ENCODE results near the gene TMC1. TPM values are rescaled to one million over a fixed set of nuclear protein-coding genes. Genes with fewer than 3 reads are reported as not detected.
"Not testable (repeated sequence)": the region's sequence is repeated elsewhere in the genome, so short reads cannot be mapped to it uniquely, and the experiment has no call there.

Gene TMC1
- total RNA-seq, 3 donors from 2014 or later: under 0.01 to 0.16 TPM; not detected in 1

- Histone ChIP-seq H3K36me3 (no peaks in the 10 kb centered on the region), H3K27me3 (no peaks in the 10 kb centered on the region), H3K27ac (no peak overlapping the region), H3K9me3 (peaks cover 3 to 7% of the 10 kb centered on the region in 2 donors), H3K4me3 (no peak overlapping the region), H3K4me1 (peaks cover 0 to 7% of the 10 kb centered on the region in 2 donors)
- intact Hi-C loops (cut with DNase I; ENCODE audit: low total_unique reads): no loop called here
- TF ChIP-seq POLR2A (IDR thresholded peaks at IDR 0.05) (no peak), POLR2AphosphoS5 (IDR thresholded peaks at IDR 0.05) (no peak), CTCF (IDR thresholded peaks at IDR 0.05) (no peak)
- DNase-seq (ENCODE audit: low spot score in 2 of 2): no peak
Observed at GRCh38 chr9:72537671-72538070, 16.3 kb downstream of the TMC1 start.

GRCh38 chr9:72538921-72539702, 17.7 kb downstream of the TMC1 start:
- Histone ChIP-seq H3K4me3 (no peak overlapping the region), H3K36me3 (no peaks in the 10 kb centered on the region), H3K9me3 (peaks cover 3 to 7% of the 10 kb centered on the region in 2 donors), H3K4me1 (peaks cover 0 to 7% of the 10 kb centered on the region in 2 donors), H3K27me3 (no peaks in the 10 kb centered on the region), H3K27ac (peak overlapping the region in 1 of 2 donors; percentile 73)
- TF ChIP-seq CTCF (IDR thresholded peaks at IDR 0.05) (no peak), POLR2AphosphoS5 (IDR thresholded peaks at IDR 0.05) (no peak), POLR2A (IDR thresholded peaks at IDR 0.05) (no peak)
- no peak for DNase-seq (ENCODE audit: low spot score in 2 of 2)
- intact Hi-C loops (cut with DNase I; ENCODE audit: low total_unique reads): no loop called here

GRCh38 chr9:72539824-72540347, 18.5 kb downstream of the TMC1 start:
- H3K27ac ChIP-seq: peak overlapping the region; percentile 71 to 73
- H3K4me1 ChIP-seq: peaks cover 0 to 7% of the 10 kb centered on the region in 2 donors
- no peak overlapping the region for H3K4me3 ChIP-seq
- no peaks in the 10 kb centered on the region for H3K36me3 ChIP-seq
- TF ChIP-seq CTCF (IDR thresholded peaks at IDR 0.05): no peak
- no peak for TF ChIP-seq POLR2A (IDR thresholded peaks at IDR 0.05)
- TF ChIP-seq POLR2AphosphoS5 (IDR thresholded peaks at IDR 0.05): no peak
- H3K9me3 ChIP-seq: peaks cover 3 to 7% of the 10 kb centered on the region in 2 donors
- intact Hi-C loops (cut with DNase I; ENCODE audit: low total_unique reads): no loop called here
- peak in 1 of 2 donors; percentile 44 for DNase-seq (ENCODE audit: low spot score in 2 of 2)
- H3K27me3 ChIP-seq: no peaks in the 10 kb centered on the region

GRCh38 chr9:72540348-72540873, 19.0 kb downstream of the TMC1 start:
- H3K4me3 ChIP-seq: no peak overlapping the region
- no peaks in the 10 kb centered on the region for H3K36me3 ChIP-seq
- H3K27ac ChIP-seq: peak overlapping the region; percentile 71 to 73
- peaks cover 0 to 7% of the 10 kb centered on the region in 2 donors for H3K4me1 ChIP-seq
- TF ChIP-seq POLR2AphosphoS5 (IDR thresholded peaks at IDR 0.05) (peak in 1 of 3 donors; percentile 35), POLR2A (IDR thresholded peaks at IDR 0.05) (no peak)
- H3K27me3 ChIP-seq: no peaks in the 10 kb centered on the region
- peaks cover 3 to 7% of the 10 kb centered on the region in 2 donors for H3K9me3 ChIP-seq
- intact Hi-C loops (cut with DNase I; ENCODE audit: low total_unique reads): no loop called here
- peak in 1 of 2 donors; percentile 73 for DNase-seq (ENCODE audit: low spot score in 2 of 2)

- DNase-seq (ENCODE audit: low spot score in 2 of 2); intact Hi-C loops (cut with DNase I; ENCODE audit: low total_unique reads); H3K9me3 ChIP-seq; H3K27ac ChIP-seq; H3K27me3 ChIP-seq; H3K4me1 ChIP-seq; H3K36me3 ChIP-seq; H3K4me3 ChIP-seq: not testable (repeated sequence)
Observed at GRCh38 chr9:72542537-72542833, 21.1 kb downstream of the TMC1 start.

- H3K27ac ChIP-seq: no peak overlapping the region
- no peak for TF ChIP-seq POLR2AphosphoS5 (IDR thresholded peaks at IDR 0.05)
- no peak for TF ChIP-seq POLR2A (IDR thresholded peaks at IDR 0.05)
- no peak for TF ChIP-seq CTCF (IDR thresholded peaks at IDR 0.05)
- no peaks in the 10 kb centered on the region for H3K27me3 ChIP-seq
- intact Hi-C loops (cut with DNase I; ENCODE audit: low total_unique reads): no loop called here
- H3K9me3 ChIP-seq: no peaks in the 10 kb centered on the region
- no peak for DNase-seq (ENCODE audit: low spot score in 2 of 2)
- H3K4me1 ChIP-seq: peaks cover 0 to 7% of the 10 kb centered on the region in 2 donors
- no peaks in the 10 kb centered on the region for H3K36me3 ChIP-seq
- H3K4me3 ChIP-seq: no peak overlapping the region
Observed at GRCh38 chr9:72542917-72543316, 21.5 kb downstream of the TMC1 start.

Measured in breast epithelium (tissue), 4 donors.